Left cardiac atrium (tissue), 4 donors: ENCODE results near the gene RABL2B. TPM values are rescaled to one million over a fixed set of nuclear protein-coding genes. Genes with fewer than 3 reads are reported as not detected.

Experiments used
- ATAC-seq, 2 donors: fragments of 200-7000 bp; cut with Tn5 transposase; one replicate each; pipeline ENCODE4 v1.9.1; 2020; ENCODE audit warnings: mild to moderate bottlenecking in 2 of 2, moderate library complexity in 2 of 2
- DNase-seq: peaks from one replicate; pipeline ENCODE4 v3.0.0-alpha.2; 2020
- intact Hi-C, 2 donors: fragments of 100-400 bp; cut with DNase I; formaldehyde crosslinking; loops; one replicate each; pipeline versions ENCODE4 v1.14.1 to v1.15.1; 2022 to 2023
- total RNA-seq, 2 donors: library from RNA; stranded (reverse); fragmentation: NEBNext Ultra II Directional; extraction: Animal tissue kit (Norgen Biotek cat#: 25700); gene quantifications; one replicate each; pipeline ENCODE4 v1.2.1, GENCODE V29; 2021
- donor health status: DM: no; HTN: yes; CAD: no.
- donor health status: DM: no; HTN: yes; CAD: no; lungs with severe emphysema.
- donor health status: DM: yes; HTN: yes; CAD: no.
- donor health status: Dilated cardiomyopathy.

Gene RABL2B
- total RNA-seq, 2 donors from 2014 or later, result 10.2 to 11.0 TPM

DNA sequence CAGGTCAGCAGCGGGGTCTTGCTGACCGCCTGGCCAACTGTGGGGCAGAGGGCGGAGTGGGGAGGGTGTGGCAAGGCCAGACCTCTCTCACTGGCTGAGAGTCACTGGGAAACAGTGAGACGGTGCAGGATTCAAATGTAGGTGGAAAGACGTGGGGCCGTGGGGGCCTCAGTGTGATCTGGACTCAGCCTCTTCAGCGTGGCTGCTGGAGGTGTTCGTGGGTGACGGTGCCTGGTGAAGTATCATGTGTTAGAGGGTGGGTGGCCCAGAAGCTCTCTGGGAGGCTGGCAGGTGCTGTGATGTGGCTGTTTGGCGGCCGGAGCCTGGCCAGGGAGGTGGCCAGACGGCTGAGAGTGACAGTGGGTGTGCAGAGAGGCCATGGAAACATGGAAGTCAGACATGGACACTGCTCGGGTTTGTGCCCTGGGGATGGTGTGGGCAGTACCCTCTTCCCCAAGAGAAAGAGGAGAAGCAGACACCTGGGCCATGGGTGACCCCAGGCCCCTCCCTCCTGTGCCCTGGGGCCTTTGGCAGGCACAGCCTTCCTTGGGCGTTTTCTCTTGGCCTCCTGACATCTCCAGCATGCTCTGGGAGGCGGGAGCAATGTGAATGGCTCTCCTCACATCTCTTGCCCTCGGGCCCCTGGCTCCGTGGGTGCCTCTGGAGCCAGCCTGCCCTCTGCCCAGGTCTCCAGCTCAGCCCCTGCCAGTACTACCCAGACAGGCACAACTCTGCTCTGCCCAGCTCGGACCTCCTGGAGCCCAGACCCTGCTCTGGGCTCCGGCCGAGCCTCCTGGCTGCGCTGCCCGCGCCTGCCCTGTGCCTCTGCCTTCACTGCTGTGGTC is 55.5 kb downstream of the RABL2B start:
- ATAC-seq (no peak), DNase-seq (peak; percentile 28)
- intact Hi-C loops, result no loop called here

GRCh38 chr22:50726643-50727340 is 56.6 kb downstream of the RABL2B start:
- no peak for ATAC-seq
- intact Hi-C loops, result no loop called here
- DNase-seq, result peak; percentile 8

- no peak for ATAC-seq
- no peak for DNase-seq
- intact Hi-C loops, result no loop called here
These were observed 57.8 kb downstream of the RABL2B start for GRCh38 chr22:50725597-50725996.

DNA sequence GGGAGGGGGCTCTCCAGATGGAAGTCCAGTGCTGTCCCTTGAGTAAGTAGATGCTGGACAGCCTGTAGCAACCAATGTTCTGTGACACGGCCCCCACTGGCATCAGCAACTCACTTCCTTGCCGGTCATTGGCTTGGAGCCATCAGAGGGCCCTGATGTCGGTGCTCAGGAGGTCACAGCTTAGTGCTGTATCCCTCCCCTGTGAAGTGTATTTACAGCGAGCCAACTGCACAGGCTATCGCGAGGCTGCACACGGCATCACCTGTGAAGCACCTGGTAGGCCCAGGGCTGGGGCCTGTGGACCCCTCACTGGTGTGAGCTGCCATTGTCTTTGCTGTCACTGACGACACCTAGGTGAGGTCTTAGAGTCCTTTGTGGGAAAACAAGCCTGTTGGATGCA is 58.8 kb downstream of the RABL2B start:
- DNase-seq, result no peak
- ATAC-seq, result no peak
- intact Hi-C loops, result no loop called here

- intact Hi-C loops, result no loop called here
- DNase-seq, result no peak
These were observed 59.4 kb downstream of the RABL2B start for GRCh38 chr22:50723991-50724390.

DNA sequence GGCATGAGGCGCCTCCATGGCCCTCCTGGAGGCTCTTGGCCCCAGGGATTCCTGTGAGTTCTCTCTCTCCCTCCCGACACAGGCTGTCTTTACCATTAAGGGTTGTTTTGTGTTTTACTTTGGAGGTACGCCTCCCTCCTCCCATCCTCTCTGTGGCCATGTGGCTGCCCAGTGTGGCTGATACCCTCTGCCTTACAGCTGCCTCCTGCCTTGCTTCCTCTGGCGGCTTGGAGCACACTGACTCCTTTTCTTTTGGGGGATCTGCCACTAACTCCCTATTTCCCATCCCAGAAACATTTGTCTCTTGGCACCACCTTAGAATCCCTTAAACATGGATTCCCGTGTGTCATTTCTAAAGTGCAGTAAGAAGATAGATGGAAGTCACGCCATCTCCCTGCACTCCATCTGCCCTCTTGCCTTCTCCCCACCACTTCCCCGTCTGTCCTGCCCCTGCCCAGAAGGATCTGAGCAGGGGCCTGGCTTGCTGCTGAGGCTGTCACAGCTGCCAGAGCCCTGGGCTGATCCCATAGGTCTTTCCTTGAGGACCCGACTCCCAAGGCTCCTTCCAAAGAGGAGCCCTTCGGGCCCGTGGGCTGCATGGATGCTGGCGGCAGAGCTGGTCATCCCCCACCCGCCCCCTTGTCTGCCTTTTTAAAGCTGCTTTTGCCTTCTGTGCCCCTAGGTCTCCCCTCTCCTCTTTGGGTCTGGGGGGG is 60.6 kb downstream of the RABL2B start:
- DNase-seq (no peak), ATAC-seq (no peak)
- intact Hi-C loops, result no loop called here

More at GRCh38 chr22:50723991-50724390, 59.4 kb downstream of the RABL2B start:
- ATAC-seq, result no peak

GRCh38 chr22:50722048-50722701 is 61.3 kb downstream of the RABL2B start:
- no peak for ATAC-seq
- no peak for DNase-seq
- intact Hi-C loops, result no loop called here

GRCh38 chr22:50721257-50721844 is 62.1 kb downstream of the RABL2B start:
- no peak for DNase-seq
- intact Hi-C loops, result no loop called here

GRCh38 chr22:50720301-50721256 is 62.9 kb downstream of the RABL2B start:
- DNase-seq (no peak), ATAC-seq (peak in 1 of 2 donors; percentile 24)
- intact Hi-C loops, result no loop called here

More at GRCh38 chr22:50721257-50721844, 62.1 kb downstream of the RABL2B start:
- ATAC-seq, result no peak

DNA sequence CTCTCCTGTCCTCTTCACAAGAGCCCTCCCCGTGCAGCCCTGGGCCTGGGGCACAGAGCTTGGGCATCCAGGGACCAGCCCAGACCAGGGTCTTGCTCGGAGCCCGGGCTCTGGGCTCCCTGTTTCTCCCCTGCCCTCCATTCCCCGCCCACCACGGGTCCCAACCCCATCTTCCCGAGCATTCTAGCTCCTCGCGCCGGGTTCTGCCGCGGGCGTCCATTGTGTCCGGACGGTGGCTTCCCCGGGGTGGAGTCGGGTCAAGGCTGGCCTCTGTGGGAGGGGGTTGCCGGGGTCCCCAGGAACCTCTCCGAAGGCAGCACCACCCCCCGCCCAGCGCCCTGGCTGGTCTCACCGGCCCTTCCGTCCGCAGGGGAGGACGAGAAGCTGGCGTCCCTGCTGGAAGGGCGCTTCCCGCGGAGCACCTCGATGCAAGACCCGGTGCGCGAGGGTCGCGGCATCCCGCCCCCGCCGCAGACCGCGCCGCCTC is 63.6 kb downstream of the RABL2B start:
- DNase-seq, result no peak

DNA sequence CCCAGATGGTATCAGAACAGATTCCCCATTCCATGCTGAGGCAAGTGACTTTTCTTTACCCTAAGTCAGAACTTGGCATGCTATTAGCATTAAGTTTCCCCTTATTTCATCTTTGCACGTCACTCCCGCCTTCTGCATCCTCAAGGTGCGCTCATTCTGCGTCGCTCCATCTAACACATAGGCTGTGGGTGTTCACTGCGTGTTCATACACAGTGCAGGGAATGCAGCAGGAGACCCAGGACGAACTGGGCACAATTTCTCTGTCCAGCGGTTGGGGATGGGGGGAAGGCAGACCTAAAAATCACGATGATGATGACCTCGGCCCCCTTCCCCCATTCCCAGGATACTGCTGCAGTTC is 65.1 kb downstream of the RABL2B start:
- no peak for DNase-seq
- intact Hi-C loops, result no loop called here
- no peak for ATAC-seq

More for the DNA sequence above, 63.6 kb downstream of the RABL2B start:
- ATAC-seq, result no peak
- intact Hi-C loops, result no loop called here

DNA sequence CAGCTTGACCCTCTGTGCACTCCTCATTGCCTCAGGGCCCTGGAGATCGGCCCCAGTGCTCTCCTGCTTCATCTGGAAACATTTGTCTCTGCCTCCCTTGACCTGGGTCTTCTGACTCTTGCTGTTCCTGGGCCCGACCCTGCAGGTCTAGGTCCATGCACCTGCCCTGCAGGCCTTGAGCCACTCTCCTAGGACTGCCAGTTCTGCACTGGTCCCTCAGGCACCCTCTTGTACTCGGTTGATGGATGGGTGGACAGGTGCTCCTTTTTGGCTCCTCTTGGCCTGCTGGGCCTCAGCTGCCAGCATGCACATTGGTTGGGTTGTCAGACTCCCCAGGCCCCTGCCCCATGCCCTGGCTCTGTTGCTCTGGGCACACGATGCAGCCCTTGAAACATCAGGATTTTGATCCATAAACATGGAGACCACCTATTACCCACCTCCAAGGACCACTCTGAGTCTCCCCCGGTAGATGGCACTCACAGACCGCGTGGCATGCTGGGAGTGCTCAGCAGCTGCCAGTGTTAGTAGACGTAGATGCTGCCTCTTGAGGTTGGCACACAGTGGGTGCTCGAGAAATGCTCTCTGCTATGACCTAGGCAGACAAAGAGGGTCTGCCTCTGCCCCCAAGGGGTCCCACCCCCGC is 65.6 kb downstream of the RABL2B start:
- intact Hi-C loops, result no loop called here
- ATAC-seq (no peak), DNase-seq (no peak)

Other genes starting within 250 kb of the RABL2B start
- gene KLHDC7B, start 237.7 kb downstream of the RABL2B start, total RNA-seq, result under 1 TPM in 1 of 2 donors, not detected in 1; 0.15 TPM
- gene SYCE3, start 220.7 kb downstream of the RABL2B start, total RNA-seq, result not detected
- gene CPT1B, start 205.2 kb downstream of the RABL2B start, total RNA-seq, result 100 to 1,000 TPM; 201 to 269 TPM
- 10 to 100 TPM; 31.6 to 35.3 TPM for gene CHKB, start 200.8 kb downstream of the RABL2B start, total RNA-seq
- gene MAPK8IP2, start 182.8 kb downstream of the RABL2B start, total RNA-seq, result 1 to 10 TPM in 1 of 2 donors, under 1 TPM in 1; 0.42 to 1.1 TPM
- gene ARSA, start 155.5 kb downstream of the RABL2B start, total RNA-seq, result 10 to 100 TPM; 27.0 to 32.5 TPM
- gene SHANK3, start 110.8 kb downstream of the RABL2B start, total RNA-seq, result 10 to 100 TPM; 19.5 to 34.1 TPM
- gene ACR, start 45.4 kb downstream of the RABL2B start, total RNA-seq, result 1 to 10 TPM in 1 of 2 donors, not detected in 1; 1.5 TPM